Cerebellar cortex (tissue), 1 donor: ENCODE measurements around the gene RERE.
"Not testable (repeated sequence)": the region's sequence is repeated elsewhere in the genome, so short reads cannot be mapped to it uniquely, and the experiment has no call there.

Experiments
- DNase-seq: peaks from one replicate; pipeline ENCODE4 v3.0.0-alpha.2; 2015; ENCODE audit warnings: low spot score

Gene RERE

GRCh38 chr1:8797216-8797615 is 20.2 kb downstream of the RERE start:
- DNase-seq = no peak

DNA sequence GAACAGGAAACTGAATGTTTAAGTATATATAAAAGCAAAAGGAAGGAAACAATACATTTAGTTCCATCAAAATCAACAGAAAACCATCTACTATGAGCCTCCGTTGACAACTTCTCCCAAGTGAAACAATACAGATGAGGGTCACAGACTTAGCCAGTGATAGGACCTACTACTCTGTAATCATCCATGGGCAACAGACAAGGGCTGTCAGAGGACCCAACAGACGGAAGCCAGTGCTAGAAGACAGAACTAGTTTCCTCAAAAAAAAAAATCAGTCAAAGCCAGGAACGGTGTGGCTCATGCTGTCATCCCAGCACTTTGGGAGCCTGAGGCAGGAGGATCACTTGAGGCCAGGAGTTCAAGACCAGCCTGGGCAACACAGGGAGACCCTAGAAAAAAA is 20.6 kb downstream of the RERE start:
- DNase-seq = no peak

DNA sequence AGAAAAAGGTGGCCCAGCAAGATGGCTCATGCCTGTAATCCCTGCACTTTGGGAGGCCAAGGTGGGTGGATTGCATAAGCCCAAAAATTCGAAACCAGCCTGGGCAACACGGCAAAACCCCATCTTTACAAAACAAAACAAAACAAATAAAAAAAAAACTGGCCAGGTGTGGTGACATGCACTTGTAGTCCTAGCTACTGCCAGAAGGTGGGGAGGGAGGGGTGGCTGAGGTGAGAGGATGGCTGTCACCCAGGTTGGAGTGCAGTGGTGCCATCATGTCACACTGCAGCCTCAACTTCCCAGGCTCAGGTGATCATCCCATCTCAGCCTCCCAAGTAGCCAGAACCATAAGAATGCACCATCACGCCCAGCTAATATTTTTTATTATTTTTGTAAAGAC is 22.8 kb downstream of the RERE start:
- no peak for DNase-seq

- no peak for DNase-seq
These were observed 25.6 kb downstream of the RERE start for GRCh38 chr1:8791819-8792218.

GRCh38 chr1:8790987-8791386 is 26.5 kb downstream of the RERE start:
- no peak for DNase-seq

GRCh38 chr1:8790478-8790877 is 27.0 kb downstream of the RERE start:
- DNase-seq = no peak

- no peak for DNase-seq
These were observed 27.9 kb downstream of the RERE start for GRCh38 chr1:8789314-8790214.

DNA sequence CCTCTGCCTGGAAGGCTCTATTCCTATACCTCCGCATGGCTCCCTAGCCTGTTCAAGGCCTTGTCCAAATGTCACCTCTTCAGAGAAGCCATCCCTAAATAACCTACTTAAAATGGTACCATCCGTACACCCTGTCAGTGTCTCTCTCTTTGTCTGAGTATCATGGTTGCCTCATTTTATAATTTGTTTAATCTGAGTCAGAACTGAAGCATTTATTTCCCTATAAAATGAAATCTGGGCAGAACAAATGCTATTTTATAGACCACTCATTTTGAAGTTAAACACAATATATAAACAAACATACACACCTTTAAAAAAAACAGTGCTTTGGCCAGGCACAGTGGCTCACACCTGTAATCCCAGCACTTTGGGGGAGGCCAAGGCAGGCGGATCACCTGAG is 30.2 kb downstream of the RERE start:
- no peak for DNase-seq

DNA sequence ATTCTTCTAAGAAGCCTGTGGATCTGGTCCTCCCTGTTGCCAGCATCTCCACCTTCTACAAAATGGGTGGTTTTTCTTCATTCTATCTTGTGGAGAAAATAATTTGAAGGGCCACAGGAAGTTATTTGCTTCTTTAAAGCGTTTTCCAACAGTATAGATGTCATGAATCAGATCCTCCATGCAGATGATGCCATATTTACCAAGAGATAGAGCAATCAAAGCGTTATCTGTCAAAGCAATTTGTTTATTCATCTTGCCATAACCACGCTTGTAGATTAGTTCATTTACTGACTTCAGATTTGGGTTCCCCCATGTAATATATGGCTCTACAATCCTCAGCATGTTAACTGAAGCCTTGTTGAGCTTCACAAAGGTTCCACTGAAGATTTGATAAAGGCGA is 31.2 kb downstream of the RERE start:
- DNase-seq = not testable (repeated sequence)

DNA sequence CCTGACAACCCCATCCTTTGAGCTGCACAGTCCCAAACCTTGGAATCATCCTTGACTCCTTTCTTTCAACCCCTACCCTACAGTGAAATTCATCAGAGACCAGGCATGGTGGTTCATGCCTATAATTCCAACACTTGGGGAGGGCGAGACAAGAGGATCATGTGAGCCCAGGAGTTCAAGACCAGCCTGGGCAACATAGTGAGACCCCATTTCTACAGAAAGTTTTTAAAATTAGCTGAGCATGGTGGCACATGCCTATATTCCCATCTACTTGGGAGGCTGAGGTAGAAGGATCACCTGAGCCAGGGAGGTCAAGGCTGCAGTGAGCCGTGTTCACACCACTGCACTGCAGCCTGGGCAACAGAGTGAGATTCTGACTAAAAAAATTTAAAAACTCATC is 34.5 kb downstream of the RERE start:
- DNase-seq = no peak

GRCh38 chr1:8782001-8782620 is 35.3 kb downstream of the RERE start:
- DNase-seq = no peak

GRCh38 chr1:8780405-8780804 is 37.0 kb downstream of the RERE start:
- DNase-seq = peak; percentile 60

DNA sequence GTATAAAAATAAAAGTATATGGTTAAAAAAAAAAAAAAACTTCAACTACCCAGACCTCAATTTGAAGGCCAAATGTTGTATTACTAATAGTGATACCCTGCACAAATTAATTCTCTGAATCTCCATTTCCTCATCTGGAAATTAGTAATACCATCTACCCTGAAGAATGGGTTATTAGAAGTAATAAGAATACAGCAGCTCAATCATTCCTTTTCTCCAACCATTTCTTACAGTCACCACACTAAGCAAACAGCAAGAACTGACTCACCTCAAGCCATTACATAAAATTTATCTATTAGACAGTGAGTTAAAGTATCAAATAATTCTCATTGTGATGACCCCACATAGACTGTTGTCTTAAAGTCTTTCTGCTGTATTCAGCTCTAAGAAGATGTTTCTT is 39.6 kb downstream of the RERE start:
- no peak for DNase-seq

DNA sequence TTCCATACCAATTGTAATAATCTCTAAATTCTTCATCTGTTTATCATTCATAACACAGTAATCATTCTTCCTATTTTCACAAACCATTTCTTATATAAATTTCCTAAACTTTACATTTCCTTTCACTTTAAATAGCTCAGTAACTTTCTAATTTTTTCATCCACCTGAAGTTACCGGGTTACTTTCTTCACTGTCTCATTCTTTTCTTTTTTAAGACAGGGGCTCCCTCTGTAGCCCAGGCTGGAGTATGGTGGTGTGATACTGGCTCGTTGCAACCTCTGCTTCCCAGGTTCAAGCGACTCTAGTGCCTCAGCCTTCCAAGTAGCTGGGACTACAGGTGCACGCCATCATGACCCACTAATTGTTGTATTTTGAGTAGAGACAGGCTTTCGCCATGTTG is 41.3 kb downstream of the RERE start:
- DNase-seq = no peak

- no peak for DNase-seq
These were observed 50.4 kb downstream of the RERE start for GRCh38 chr1:8767006-8767405.

DNA sequence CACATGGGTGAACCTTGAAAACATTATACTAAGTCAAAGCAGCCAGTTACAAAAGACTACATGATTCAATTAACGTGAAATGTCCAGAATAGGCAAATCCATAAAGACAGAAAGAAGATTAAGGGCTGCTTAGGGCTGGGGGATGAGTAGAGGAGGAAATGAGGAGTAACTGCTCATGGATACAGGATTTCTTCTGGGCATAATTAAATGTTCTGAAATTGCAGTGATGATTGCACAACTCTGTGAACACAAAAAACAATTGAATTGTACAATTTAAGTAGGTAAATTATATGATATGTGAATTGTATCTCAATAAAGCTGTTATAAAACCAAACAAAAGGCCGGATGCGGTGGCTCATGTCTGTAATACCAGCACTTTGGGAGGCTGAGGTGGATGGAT is 52.2 kb downstream of the RERE start:
- no peak for DNase-seq

DNA sequence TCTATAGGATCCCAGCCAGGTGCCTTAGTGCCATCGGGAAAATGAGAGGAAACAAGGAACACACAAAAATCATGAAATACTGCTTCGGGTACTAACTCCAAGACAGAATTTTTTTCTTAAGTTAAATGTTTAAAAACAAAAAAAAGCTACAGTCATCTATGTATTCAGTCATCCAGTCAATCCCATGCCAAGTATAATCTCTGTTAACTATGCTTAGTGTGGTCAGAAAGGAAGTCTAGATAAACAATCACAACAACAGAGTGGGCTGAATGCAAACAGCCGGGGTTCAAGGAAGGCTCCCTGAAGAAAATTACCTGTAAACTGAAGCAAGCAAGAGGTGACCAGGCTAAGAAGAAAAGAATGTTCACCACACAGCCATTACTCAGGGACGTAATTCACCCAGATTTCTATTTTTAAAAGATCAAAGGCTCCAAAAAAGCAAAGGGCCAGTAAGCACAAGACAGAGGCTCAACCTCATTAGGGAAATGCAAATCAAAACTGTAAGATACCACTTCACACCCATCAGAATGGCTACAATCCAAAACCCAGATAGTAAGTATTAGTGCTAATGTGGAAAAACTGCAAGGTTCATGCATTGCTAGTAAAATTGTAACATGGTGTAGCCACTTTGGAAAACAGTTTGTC is 53.0 kb downstream of the RERE start:
- no peak for DNase-seq

- peak; percentile 22 for DNase-seq
These were observed 53.6 kb downstream of the RERE start for GRCh38 chr1:8763888-8764287.

- DNase-seq = peak; percentile 30
These were observed 62.4 kb downstream of the RERE start for GRCh38 chr1:8754993-8755392.

- DNase-seq = peak; percentile 17
These were observed 63.2 kb downstream of the RERE start for GRCh38 chr1:8754247-8754650.

GRCh38 chr1:8753736-8754135 is 63.7 kb downstream of the RERE start:
- DNase-seq = no peak

DNA sequence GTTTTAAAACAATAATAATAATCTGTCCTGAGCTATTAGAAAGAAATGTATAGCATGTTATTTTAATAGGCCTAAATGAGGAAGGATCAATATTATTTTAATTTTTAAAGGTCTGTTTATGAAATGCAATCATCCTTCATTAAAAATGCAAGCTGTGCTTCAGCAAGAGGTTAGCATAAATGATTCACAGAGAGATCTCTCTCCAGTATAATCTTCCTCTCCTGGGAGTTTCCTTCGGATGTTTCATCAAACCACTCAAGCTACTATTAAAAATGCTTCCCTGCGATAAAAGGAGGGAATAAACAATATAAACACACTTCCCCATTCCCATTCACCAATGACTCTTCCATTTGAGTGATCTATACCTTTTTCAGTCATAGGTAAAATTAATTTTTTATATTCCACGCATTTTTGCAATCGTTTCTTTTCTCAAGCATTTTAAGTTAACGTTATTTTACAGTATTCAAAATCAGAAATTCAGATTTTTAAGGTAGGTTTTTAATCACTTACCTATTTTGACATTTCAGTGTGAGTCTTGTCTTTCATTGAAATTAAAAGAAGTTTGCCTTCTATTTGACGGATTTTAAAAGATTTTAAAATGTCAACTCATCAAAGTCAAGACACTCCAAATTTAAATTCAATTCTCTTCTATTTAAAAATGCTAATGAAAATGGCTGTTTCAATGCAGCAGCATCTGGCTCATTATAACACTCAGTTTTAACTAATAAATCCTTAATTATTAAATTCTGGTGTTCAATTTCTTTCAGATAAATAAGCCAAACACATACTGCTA is 64.3 kb downstream of the RERE start:
- DNase-seq = no peak
